ENCODE data around the gene OR2AG1. TPM values are rescaled to one million over a fixed set of nuclear protein-coding genes. Genes with fewer than 3 reads are reported as not detected.

The OR2AG1 gene
- total and polyA plus RNA-seq, 10 donors: 0.20 to 0.26 TPM; not detected in 8

GRCh38 chr11:6834021-6834420 is 51.2 kb downstream of the OR2AG1 start:
- H3K9me3 ChIP-seq: no peaks in the 10 kb centered on the region
- no peak overlapping the region for H3K4me3 ChIP-seq
- H3K27ac ChIP-seq: no peak overlapping the region
- intact Hi-C loops (cut with DNase I; ENCODE audit: low total_unique reads): no loop called here
- TF ChIP-seq POLR2AphosphoS5 (IDR thresholded peaks at IDR 0.05) (no peak), CTCF (IDR thresholded peaks at IDR 0.05 in 8 of 11, conservative IDR thresholded peaks at IDR 0.05 in 3 of 11) (no peak), POLR2A (IDR thresholded peaks at IDR 0.05) (no peak)
- H3K36me3 ChIP-seq: no peaks in the 10 kb centered on the region
- 57 to 76% (median 67%) methylated on average over 1 of the region's 1 CpG for WGBS, 5 donors
- peaks cover 0 to 12% (median 0%) of the 10 kb centered on the region in 6 donors for H3K4me1 ChIP-seq
- DNase-seq: no peak
- no peaks in the 10 kb centered on the region for H3K27me3 ChIP-seq (replicated peaks in 1 of 7)

Other genes with a start within 250 kb of the OR2AG1 start
- 10 to 100 TPM; 17.0 to 26.0 (median 22.7) TPM for gene RRP8, start 179.4 kb upstream of the OR2AG1 start, total RNA-seq
- gene RRP8, start 179.4 kb upstream of the OR2AG1 start, polyA plus RNA-seq: 10 to 100 TPM; 23.7 to 28.4 (median 26.5) TPM
- gene ILK, start 179.2 kb upstream of the OR2AG1 start, total RNA-seq: 100 to 1,000 TPM; 122 to 194 (median 141) TPM
- gene ILK, start 179.2 kb upstream of the OR2AG1 start, polyA plus RNA-seq: 100 to 1,000 TPM in 1 of 3 donors, 10 to 100 TPM in 2; 71.4 to 108 (median 76.5) TPM
- 100 to 1,000 TPM; 133 to 159 (median 148) TPM for gene TAF10, start 170.8 kb upstream of the OR2AG1 start, total RNA-seq
- 100 to 1,000 TPM; 103 to 151 (median 140) TPM for gene TAF10, start 170.8 kb upstream of the OR2AG1 start, polyA plus RNA-seq
- 100 to 1,000 TPM; 159 to 306 (median 232) TPM for gene TPP1, start 163.6 kb upstream of the OR2AG1 start, total RNA-seq
- 10 to 100 TPM; 54.9 to 61.6 (median 60.6) TPM for gene TPP1, start 163.6 kb upstream of the OR2AG1 start, polyA plus RNA-seq
- 10 to 100 TPM; 29.8 to 58.8 (median 43.4) TPM for gene DCHS1, start 127.2 kb upstream of the OR2AG1 start, total RNA-seq
- 1 to 10 TPM; 1.9 to 7.6 (median 3.1) TPM for gene DCHS1, start 127.2 kb upstream of the OR2AG1 start, polyA plus RNA-seq
- gene MRPL17, start 99.7 kb upstream of the OR2AG1 start, total RNA-seq: 10 to 100 TPM; 31.1 to 74.7 (median 41.1) TPM
- 10 to 100 TPM; 41.7 to 70.2 (median 52.9) TPM for gene MRPL17, start 99.7 kb upstream of the OR2AG1 start, polyA plus RNA-seq
- gene OR2AG2, start 11.0 kb upstream of the OR2AG1 start, total RNA-seq: under 1 TPM in 5 of 7 donors, not detected in 2; 0.15 to 0.34 (median 0.20) TPM
- under 1 TPM in 1 of 3 donors, not detected in 2; 0.03 TPM for gene OR2AG2, start 11.0 kb upstream of the OR2AG1 start, polyA plus RNA-seq
- under 1 TPM; 0.07 to 0.85 (median 0.39) TPM for gene OR6A2, start 16.7 kb downstream of the OR2AG1 start, total RNA-seq
- not detected for gene OR6A2, start 16.7 kb downstream of the OR2AG1 start, polyA plus RNA-seq
- gene OR10A5, start 62.7 kb downstream of the OR2AG1 start, total RNA-seq: not detected
- gene OR10A5, start 62.7 kb downstream of the OR2AG1 start, polyA plus RNA-seq: not detected
- gene OR10A2, start 80.0 kb downstream of the OR2AG1 start, total RNA-seq: not detected
- gene OR10A2, start 80.0 kb downstream of the OR2AG1 start, polyA plus RNA-seq: not detected
- gene OR10A4, start 93.6 kb downstream of the OR2AG1 start, total RNA-seq: not detected
- not detected for gene OR10A4, start 93.6 kb downstream of the OR2AG1 start, polyA plus RNA-seq
- gene OR2D2, start 109.5 kb downstream of the OR2AG1 start, total RNA-seq: under 1 TPM in 4 of 7 donors, not detected in 3; 0.43 to 0.94 (median 0.58) TPM
- not detected for gene OR2D2, start 109.5 kb downstream of the OR2AG1 start, polyA plus RNA-seq
- gene OR2D3, start 138.0 kb downstream of the OR2AG1 start, total RNA-seq: not detected
- not detected for gene OR2D3, start 138.0 kb downstream of the OR2AG1 start, polyA plus RNA-seq
- 1 to 10 TPM; 2.6 to 8.4 (median 4.5) TPM for gene ZNF215, start 143.4 kb downstream of the OR2AG1 start, total RNA-seq
- gene ZNF215, start 143.4 kb downstream of the OR2AG1 start, polyA plus RNA-seq: 1 to 10 TPM in 1 of 3 donors, under 1 TPM in 2; 0.26 to 1.3 (median 0.54) TPM
- 1 to 10 TPM in 2 of 7 donors, under 1 TPM in 4, not detected in 1; 0.34 to 1.5 (median 0.67) TPM for gene ZNF214, start 237.3 kb downstream of the OR2AG1 start, total RNA-seq
- under 1 TPM; 0.06 to 0.29 (median 0.11) TPM for gene ZNF214, start 237.3 kb downstream of the OR2AG1 start, polyA plus RNA-seq
- 1 to 10 TPM in 2 of 7 donors, under 1 TPM in 5; 0.17 to 1.5 (median 0.28) TPM for gene NLRP14, start 237.5 kb downstream of the OR2AG1 start, total RNA-seq
- under 1 TPM in 1 of 3 donors, not detected in 2; 0.02 TPM for gene NLRP14, start 237.5 kb downstream of the OR2AG1 start, polyA plus RNA-seq